A549 treated with AZD9567 at 1 μM for 4 hours (cell line): ENCODE measurements around the gene CDCA7. TPM values are rescaled to one million over a fixed set of nuclear protein-coding genes. Genes with fewer than 3 reads are reported as not detected.

Source experiments
- total RNA-seq: library from RNA; stranded (reverse); fragments of 200-300 nt; extraction: Qiagen RNA extraction; gene quantifications from 5 replicates; pipeline ENCODE4 v1.2.3, GENCODE V29; 2022; ENCODE audit not compliant: insufficient read depth

CDCA7 gene
- total RNA-seq, result 42.2 to 53.5 TPM (median 51.3 TPM) in 5 replicates

DNA sequence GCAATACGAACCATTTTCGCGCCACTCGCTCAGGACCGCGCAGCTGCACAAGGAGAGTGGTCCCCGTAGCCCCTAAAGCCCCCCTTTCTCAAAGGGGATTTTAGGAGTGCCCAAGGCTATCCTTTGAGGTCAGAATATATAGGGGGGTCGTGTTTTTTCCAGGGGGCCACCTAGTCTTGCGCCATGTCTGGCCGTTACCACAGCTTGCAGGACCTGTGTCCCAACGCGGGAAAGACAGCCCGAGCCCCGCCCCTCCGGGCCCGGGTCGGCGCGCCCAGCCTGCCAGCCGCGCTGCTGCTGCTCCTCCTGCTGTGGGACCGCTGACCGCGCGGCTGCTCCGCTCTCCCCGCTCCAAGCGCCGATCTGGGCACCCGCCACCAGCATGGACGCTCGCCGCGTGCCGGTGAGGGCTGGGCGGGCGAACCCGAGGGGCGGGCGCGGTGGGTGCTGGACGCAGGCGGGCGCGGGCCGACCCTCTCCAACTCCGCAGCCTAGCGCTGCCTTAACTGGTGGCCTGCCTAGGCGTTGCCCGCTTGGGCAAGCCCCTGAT is at the start of gene CDCA7:
TSS of gene CDCA7 (plus strand) at position 291 of the 550 bp plus-strand sequence. CDS start at position 383, 92 bp downstream.

